ENCODE results near the gene KRT32.

The KRT32 gene

DNA sequence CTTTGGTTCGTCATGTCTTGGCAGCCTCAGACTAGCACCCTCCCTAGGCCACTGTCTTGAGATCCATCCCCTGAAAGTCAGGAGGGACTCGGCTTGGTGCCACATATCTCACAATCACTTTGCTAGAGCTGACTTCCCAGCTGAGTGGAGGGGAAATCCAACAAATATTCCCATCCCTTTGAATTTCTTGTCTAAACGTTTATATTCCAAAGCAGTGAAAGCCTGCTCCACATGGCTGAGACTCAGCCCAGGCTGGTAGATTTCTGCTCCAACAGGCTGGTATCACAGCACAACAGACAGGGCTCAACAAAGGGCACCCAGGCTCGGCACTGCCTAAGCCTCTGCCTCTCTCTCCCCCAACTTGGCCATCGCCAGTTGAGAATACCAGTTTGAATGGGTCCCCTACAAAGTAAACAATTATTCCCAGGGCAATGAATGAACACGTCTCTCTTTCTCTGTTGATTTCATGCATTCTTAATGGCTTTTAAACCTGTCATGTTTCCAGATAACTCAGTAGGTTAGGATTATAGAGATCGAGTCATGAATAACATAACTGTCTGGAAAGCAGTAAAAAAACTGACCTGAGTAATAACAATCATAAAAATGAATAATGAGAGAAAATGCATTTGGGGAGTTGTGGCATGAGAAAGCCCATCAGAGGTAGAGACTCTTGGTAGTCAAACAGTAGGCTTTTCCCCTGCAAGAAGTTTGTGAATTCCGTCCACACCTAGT is 37.2 kb upstream of the KRT32 start:
- in situ Hi-C loops (cut with HindIII; ENCODE audit: low sequenced_read_pairs) = no loop called here
- no peak overlapping the region for H3K4me3 ChIP-seq (ENCODE audit: low read depth, low read length)
- TF ChIP-seq, protein P1, sequence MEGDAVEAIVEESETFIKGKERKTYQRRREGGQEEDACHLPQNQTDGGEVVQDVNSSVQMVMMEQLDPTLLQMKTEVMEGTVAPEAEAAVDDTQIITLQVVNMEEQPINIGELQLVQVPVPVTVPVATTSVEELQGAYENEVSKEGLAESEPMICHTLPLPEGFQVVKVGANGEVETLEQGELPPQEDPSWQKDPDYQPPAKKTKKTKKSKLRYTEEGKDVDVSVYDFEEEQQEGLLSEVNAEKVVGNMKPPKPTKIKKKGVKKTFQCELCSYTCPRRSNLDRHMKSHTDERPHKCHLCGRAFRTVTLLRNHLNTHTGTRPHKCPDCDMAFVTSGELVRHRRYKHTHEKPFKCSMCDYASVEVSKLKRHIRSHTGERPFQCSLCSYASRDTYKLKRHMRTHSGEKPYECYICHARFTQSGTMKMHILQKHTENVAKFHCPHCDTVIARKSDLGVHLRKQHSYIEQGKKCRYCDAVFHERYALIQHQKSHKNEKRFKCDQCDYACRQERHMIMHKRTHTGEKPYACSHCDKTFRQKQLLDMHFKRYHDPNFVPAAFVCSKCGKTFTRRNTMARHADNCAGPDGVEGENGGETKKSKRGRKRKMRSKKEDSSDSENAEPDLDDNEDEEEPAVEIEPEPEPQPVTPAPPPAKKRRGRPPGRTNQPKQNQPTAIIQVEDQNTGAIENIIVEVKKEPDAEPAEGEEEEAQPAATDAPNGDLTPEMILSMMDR (IDR thresholded peaks at IDR 0.05; ENCODE audit: low read depth, low read length, missing control alignments) = no peak
- no peak for DNase-seq (ENCODE audit: low read depth)

DNA sequence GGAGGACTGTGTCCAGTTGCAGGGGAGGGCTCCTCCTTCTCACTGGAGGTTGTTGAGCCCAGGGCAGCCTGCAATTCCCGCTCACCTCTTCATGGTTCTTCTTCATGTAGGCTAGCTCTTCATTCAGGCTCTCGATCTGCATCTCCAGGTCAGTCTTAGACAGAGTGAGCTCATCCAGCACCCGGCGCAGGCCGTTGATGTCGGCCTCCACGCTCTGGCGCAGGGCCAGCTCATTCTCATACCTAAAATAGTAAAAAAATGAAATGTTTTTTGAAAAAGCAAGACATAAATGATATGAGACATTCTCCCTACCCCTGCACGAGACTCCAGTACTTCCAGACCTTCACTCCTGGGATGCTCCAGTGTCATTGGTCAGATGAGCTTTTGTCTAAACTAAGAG is 36.0 kb upstream of the KRT32 start:
- in situ Hi-C loops (cut with HindIII; ENCODE audit: low sequenced_read_pairs) = no loop called here
- no peak for DNase-seq (ENCODE audit: low read depth)
- TF ChIP-seq, protein P1 (IDR thresholded peaks at IDR 0.05; ENCODE audit: low read depth, low read length, missing control alignments) = no peak
- H3K4me3 ChIP-seq (ENCODE audit: low read depth, low read length) = no peak overlapping the region

DNA sequence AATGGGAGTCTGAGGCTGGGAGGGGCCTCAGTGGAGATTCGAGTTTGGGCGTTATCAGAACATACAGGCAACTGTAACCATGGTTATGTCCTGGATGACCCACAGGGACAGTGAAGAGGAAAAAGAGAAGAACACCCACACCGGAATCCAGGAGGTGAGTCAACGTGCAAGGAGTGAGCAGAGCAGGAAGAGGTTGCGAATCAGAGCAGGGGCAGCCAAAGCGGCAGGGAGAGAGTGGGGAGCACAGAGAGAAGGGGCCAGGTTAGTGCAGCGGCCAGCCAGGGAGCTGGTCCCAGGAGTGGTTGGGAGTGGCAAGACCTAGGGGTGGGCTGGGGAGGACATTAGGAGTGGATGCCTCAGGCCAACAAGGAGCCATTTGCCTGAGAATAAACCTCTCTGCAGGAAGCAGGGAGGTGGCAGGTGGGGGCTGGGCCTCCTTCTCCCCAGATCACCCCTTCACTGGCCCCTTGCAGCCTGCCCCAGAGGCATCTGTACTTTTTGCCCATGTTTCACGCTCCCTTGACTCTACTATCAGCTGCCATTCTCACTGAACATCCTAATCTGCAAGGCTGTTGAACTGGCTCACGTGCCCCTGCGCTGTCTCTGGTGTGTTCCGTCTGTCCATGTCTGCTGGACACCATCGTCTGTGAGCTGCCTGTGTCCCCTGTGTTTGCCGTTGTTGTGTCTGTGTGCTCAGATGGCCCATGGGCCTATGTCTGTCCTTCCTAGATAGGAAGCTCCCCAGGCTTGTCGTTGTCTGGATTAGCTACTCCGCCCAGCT is 33.1 kb upstream of the KRT32 start:
- no peak for DNase-seq (ENCODE audit: low read depth)
- H3K4me3 ChIP-seq (ENCODE audit: low read depth, low read length) = no peak overlapping the region
- TF ChIP-seq, protein P1 (IDR thresholded peaks at IDR 0.05; ENCODE audit: low read depth, low read length, missing control alignments) = no peak
- in situ Hi-C loops (cut with HindIII; ENCODE audit: low sequenced_read_pairs) = no loop called here

DNA sequence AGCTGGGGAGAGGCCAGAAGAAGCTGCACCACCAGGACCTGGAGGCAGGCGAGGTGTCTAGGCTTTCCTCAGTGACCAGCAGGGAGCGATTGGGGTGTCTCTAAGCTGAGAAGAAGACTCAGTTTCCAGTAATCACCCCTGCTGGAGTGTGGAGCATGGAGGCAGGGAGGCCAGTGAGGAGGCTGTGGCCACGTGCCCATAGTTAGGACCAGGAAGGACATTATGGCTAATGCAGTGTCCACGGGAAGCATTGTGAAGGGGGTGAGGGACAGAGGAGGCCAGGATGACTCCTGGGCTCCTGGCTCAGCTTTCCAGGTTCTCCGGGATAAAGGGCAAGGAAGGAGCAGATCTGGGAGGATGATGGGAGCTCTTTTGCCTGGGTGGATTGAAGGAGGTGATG is 32.5 kb upstream of the KRT32 start:
- no peak overlapping the region for H3K4me3 ChIP-seq (ENCODE audit: low read depth, low read length)
- in situ Hi-C loops (cut with HindIII; ENCODE audit: low sequenced_read_pairs) = no loop called here
- TF ChIP-seq, protein P1 (IDR thresholded peaks at IDR 0.05; ENCODE audit: low read depth, low read length, missing control alignments) = no peak
- no peak for DNase-seq (ENCODE audit: low read depth)

DNA sequence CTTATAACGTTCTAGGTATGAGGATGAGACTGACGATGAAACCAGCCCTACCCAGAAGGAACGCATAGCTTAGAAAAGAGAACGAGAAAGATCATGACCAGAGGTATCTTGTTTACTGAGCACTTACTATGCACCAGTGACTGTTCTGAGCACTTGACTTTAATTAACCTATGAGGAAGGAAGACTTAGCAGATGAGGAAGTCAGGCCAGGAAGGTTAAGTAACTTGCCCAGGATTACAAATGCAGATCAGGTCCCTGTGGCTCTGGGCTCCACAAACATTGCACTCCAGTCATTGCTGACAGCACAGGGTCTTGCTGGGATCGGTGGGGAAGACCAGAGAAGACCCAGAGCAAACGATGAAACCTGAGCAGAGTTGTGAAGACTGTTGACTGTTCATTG is 31.1 kb upstream of the KRT32 start:
- no peak for DNase-seq (ENCODE audit: low read depth)
- TF ChIP-seq, protein P1 (IDR thresholded peaks at IDR 0.05; ENCODE audit: low read depth, low read length, missing control alignments) = no peak
- in situ Hi-C loops (cut with HindIII; ENCODE audit: low sequenced_read_pairs) = no loop called here
- no peak overlapping the region for H3K4me3 ChIP-seq (ENCODE audit: low read depth, low read length)

DNA sequence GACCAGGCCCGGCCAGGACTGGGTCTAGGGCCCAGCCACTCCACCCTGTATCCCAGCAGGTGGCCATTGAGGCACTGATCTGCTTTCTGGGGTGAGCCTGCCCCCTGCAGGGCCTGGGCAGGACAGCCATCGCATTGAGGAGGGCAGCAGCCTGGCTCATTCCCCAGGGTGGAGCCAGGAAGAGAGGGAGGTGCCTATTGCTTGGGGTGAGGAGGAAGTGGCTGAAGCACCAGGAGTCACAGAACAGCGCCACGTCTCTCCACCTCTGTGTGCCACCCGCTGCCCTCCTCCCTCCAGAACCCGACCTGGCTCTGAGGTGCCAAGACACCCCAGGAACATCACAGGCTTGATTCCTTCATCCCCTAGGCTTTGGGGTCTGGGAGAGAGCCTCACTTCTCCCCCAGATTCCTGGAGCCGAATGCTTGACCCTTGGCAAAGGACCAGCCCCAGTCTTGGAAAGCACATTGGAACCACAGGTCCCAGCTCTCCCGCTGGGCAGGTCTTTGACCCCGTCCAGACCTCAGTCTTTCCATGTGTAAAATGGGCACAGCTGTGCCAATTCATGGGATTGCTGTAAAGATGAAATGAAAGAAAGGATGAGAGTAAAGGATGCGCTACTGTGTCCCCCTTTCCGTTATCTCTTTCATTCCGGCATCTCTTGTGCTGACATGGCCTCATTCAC is 29.8 kb upstream of the KRT32 start:
- no peak for DNase-seq (ENCODE audit: low read depth)
- TF ChIP-seq, protein P1 (IDR thresholded peaks at IDR 0.05; ENCODE audit: low read depth, low read length, missing control alignments) = peak; percentile 50
- in situ Hi-C loops (cut with HindIII; ENCODE audit: low sequenced_read_pairs) = no loop called here
- no peak overlapping the region for H3K4me3 ChIP-seq (ENCODE audit: low read depth, low read length)

Measured in astrocyte of the cerebellum (primary cell).